Measurements from ENCODE around the gene JAZF1. TPM values are rescaled to one million over a fixed set of nuclear protein-coding genes. Genes with fewer than 3 reads are reported as not detected.

Gene JAZF1
- total RNA-seq, 1 experiment from 2014 or later = 9.1 TPM

DNA sequence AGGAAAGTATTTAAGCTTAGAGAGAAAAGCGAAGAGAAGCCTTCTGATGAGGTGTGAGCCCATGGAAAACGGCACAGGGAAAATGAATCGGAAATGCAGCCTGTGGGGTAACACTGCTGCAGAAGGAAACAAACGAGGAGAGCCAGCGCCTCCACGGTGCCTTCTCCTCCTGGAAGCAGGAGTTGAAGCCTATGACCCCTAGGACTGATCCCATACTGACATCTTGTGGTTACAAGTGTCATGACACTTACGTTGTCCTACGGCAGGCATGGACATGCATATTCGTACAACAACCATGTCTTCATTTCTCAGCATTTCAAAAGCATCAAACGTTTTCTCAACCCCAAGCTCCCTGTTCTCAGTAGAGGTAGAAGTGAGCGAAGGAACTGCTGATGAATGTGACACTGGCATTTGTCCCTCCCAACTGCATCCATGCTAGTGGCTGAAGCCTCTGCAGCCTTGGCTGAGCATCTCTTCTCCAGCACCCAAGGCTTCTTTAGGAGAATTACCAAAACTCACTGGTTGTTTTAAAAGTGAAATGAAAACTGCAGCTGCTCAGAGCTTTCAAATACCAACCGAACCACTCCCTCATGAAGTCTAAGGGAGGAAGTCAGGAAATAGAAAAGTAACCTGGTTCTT is 160.2 kb downstream of the JAZF1 start:
- Mint-ChIP-seq H3K27ac (no peak overlapping the region), H3K4me3 (no peak overlapping the region), H3K4me1 (peaks cover 11 to 13% of the 10 kb centered on the region in 2 experiments), H3K36me3 (ENCODE audit: insufficient read depth in 1 of 3, low read depth in 3 of 3) (no peaks in the 10 kb centered on the region), H3K9me3 (no peaks in the 10 kb centered on the region), H3K27me3 (ENCODE audit: low read depth) (0 out of 2 replicates have a peak, but pooled peaks cover 3% of the 10 kb centered on the region)
- Histone ChIP-seq H3T11ph (ENCODE audit: low read length) (no peak overlapping the region), H2BK120ac (ENCODE audit: low read depth, low read length, poor library complexity, severe bottlenecking) (no peak overlapping the region), H4K8ac (replicated peaks; ENCODE audit: insufficient read length, low read depth, low read length) (no peak overlapping the region), H3K4me1 (ENCODE audit: insufficient read depth, low read length) (no peaks in the 10 kb centered on the region), H3K4ac (ENCODE audit: low read depth, low read length) (no peak overlapping the region), H3K9me3 (ENCODE audit: control insufficient read depth, low read depth, low read length) (no peaks in the 10 kb centered on the region), H4K5ac (ENCODE audit: insufficient read length, low read depth, low read length) (no peak overlapping the region), H2AK5ac (ENCODE audit: insufficient read length, low read length) (no peak overlapping the region), H4K91ac (ENCODE audit: insufficient read length, low read depth, low read length) (no peak overlapping the region), H2BK15ac (ENCODE audit: low read depth, low read length) (no peak overlapping the region), H3K23me2 (ENCODE audit: insufficient read length, low read depth, low read length, poor library complexity, severe bottlenecking) (no peaks in the 10 kb centered on the region), H3K18ac (ENCODE audit: insufficient read length, low read depth, low read length) (no peak overlapping the region), H4K20me1 (ENCODE audit: control insufficient read depth, insufficient read depth, insufficient read length) (no peaks in the 10 kb centered on the region), H3K4me2 (ENCODE audit: insufficient read depth, insufficient read length, low read length) (no peak overlapping the region), H3K56ac (ENCODE audit: insufficient read length, low read depth, low read length) (no peak overlapping the region), H2AFZ (ENCODE audit: low read length) (no peak overlapping the region), H3K79me1 (ENCODE audit: insufficient read depth, low read depth, low read length, poor library complexity, severe bottlenecking) (no peaks in the 10 kb centered on the region), H3K9ac (ENCODE audit: extremely low read depth, insufficient read length, low read length) (no peak overlapping the region), H3K23ac (ENCODE audit: insufficient read length, low read depth, low read length) (no peak overlapping the region), H2BK12ac (ENCODE audit: insufficient read length, low read depth, low read length) (no peak overlapping the region), H2BK20ac (ENCODE audit: low read depth, low read length, poor library complexity, severe bottlenecking) (no peak overlapping the region), H3K79me2 (ENCODE audit: insufficient read depth, low read length) (no peaks in the 10 kb centered on the region), H3K27ac (ENCODE audit: insufficient read length, low read depth, low read length) (no peak overlapping the region), H2BK5ac (ENCODE audit: insufficient read length, low read length) (no peak overlapping the region), H3K27me3 (ENCODE audit: insufficient read depth, low read length) (no peaks in the 10 kb centered on the region), H3K14ac (ENCODE audit: insufficient read depth, low read length) (no peak overlapping the region)
- TF ChIP-seq, protein P1, sequence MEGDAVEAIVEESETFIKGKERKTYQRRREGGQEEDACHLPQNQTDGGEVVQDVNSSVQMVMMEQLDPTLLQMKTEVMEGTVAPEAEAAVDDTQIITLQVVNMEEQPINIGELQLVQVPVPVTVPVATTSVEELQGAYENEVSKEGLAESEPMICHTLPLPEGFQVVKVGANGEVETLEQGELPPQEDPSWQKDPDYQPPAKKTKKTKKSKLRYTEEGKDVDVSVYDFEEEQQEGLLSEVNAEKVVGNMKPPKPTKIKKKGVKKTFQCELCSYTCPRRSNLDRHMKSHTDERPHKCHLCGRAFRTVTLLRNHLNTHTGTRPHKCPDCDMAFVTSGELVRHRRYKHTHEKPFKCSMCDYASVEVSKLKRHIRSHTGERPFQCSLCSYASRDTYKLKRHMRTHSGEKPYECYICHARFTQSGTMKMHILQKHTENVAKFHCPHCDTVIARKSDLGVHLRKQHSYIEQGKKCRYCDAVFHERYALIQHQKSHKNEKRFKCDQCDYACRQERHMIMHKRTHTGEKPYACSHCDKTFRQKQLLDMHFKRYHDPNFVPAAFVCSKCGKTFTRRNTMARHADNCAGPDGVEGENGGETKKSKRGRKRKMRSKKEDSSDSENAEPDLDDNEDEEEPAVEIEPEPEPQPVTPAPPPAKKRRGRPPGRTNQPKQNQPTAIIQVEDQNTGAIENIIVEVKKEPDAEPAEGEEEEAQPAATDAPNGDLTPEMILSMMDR (conservative IDR thresholded peaks at IDR 0.05) = peak; percentile 93
- peak; percentile 76 for DNase-seq
- WGBS (ENCODE audit: extremely low coverage, insufficient read length, low lambda C conversion rate) = no CpG with 5 or more reads among the region's 12 CpGs
